Keratinocyte (primary cell): Measurements from ENCODE around the gene MBP. TPM values are rescaled to one million over a fixed set of nuclear protein-coding genes. Genes with fewer than 3 reads are reported as not detected.

Source experiments
- DNase-seq: peaks from one replicate; pipeline ENCODE4 v3.0.0-alpha.2; 2011; ENCODE audit warnings: low read depth, missing footprints, low spot score
- FAIRE-seq: peaks from 2 replicates; lab custom pipeline; 2011; peaks lifted over from hg19 to GRCh38; lab: Jason Lieb, UNC
- H2AFZ ChIP-seq: 2 replicates; pipeline ENCODE4 v1.6.0; 2012; ENCODE audit warnings: low read length, control low read depth, inconsistent platforms; ENCODE audit not compliant: control insufficient read depth
- H3K27ac ChIP-seq: 2 replicates; pipeline ENCODE4 v1.5.1; 2011; ENCODE audit warnings: low read length; ENCODE audit not compliant: control insufficient read depth, insufficient read depth
- H3K27me3 ChIP-seq: 3 replicates; pipeline ENCODE4 v1.6.0; 2011; ENCODE audit warnings: low read length; ENCODE audit not compliant: control insufficient read depth, insufficient read depth; ENCODE audit errors: extremely low read depth
- H3K36me3 ChIP-seq, 2 experiments: 2 replicates in 1 of 2; 3 replicates in 1 of 2; pipeline ENCODE4 v1.5.1; 2011; ENCODE audit warnings: low read length in 2 of 2, mild to moderate bottlenecking in 1 of 2; ENCODE audit not compliant: control insufficient read depth in 2 of 2, insufficient read depth in 2 of 2; ENCODE audit errors: extremely low read depth in 1 of 2
- H3K4me1 ChIP-seq: 3 replicates; pipeline ENCODE4 v1.5.1; 2011; ENCODE audit warnings: low read length; ENCODE audit not compliant: control insufficient read depth, insufficient read depth; ENCODE audit errors: extremely low read depth
- H3K4me2 ChIP-seq: 3 replicates; pipeline ENCODE4 v1.6.0; 2011; ENCODE audit warnings: low read depth, low read length; ENCODE audit not compliant: control insufficient read depth, insufficient read depth; ENCODE audit errors: extremely low read depth
- H3K4me3 ChIP-seq, 3 experiments: fragments of 200-600 bp in 1 of 3; sonication (generic) in 1 of 3; 2 replicates in 2 of 3; 3 replicates in 1 of 3; pipeline ENCODE4 v1.5.1; 2011 to 2016; ENCODE audit warnings: low read length in 3 of 3, mild to moderate bottlenecking in 3 of 3, control low read depth in 2 of 3, inconsistent platforms in 1 of 3, low read depth in 1 of 3, mixed read lengths in 1 of 3, mixed run types in 1 of 3, moderate library complexity in 1 of 3; ENCODE audit not compliant: control insufficient read depth in 2 of 3, insufficient read depth in 2 of 3; ENCODE audit errors: extremely low read depth in 1 of 3
- H3K79me2 ChIP-seq: 2 replicates; pipeline ENCODE4 v1.6.0; 2012; ENCODE audit warnings: low read length; ENCODE audit not compliant: control insufficient read depth, insufficient read depth
- H3K9ac ChIP-seq: 3 replicates; pipeline ENCODE4 v1.6.0; 2011; ENCODE audit warnings: low read length; ENCODE audit not compliant: control insufficient read depth, insufficient read depth; ENCODE audit errors: extremely low read depth
- H3K9me1 ChIP-seq: 3 replicates; pipeline ENCODE4 v1.6.0; 2011; ENCODE audit warnings: low read length; ENCODE audit not compliant: control insufficient read depth, insufficient read depth; ENCODE audit errors: extremely low read depth
- H3K9me3 ChIP-seq: 2 replicates; pipeline ENCODE4 v1.5.1; 2012; ENCODE audit warnings: low read depth, low read length; ENCODE audit not compliant: control insufficient read depth
- H4K20me1 ChIP-seq: 3 replicates; pipeline ENCODE4 v1.6.0; 2011; ENCODE audit warnings: low read length; ENCODE audit not compliant: control insufficient read depth, insufficient read depth; ENCODE audit errors: extremely low read depth
- CTCF ChIP-seq, 3 experiments: IDR thresholded peaks in 1 of 3; conservative IDR thresholded peaks in 1 of 3; optimal IDR thresholded peaks in 1 of 3; 2 replicates in 2 of 3; 3 replicates in 1 of 3; pipeline versions ENCODE3 to v1.5.1; 2011; ENCODE audit warnings: low read length in 3 of 3, mild to moderate bottlenecking in 3 of 3, moderate library complexity in 2 of 3, control low read depth in 1 of 3, inconsistent platforms in 1 of 3; ENCODE audit not compliant: insufficient read depth in 2 of 3; ENCODE audit errors: extremely low read depth in 1 of 3
- EZH2 ChIP-seq: IDR thresholded peaks from one replicate; pipeline ENCODE4 v1.6.1; 2012; ENCODE audit warnings: inconsistent platforms, mild to moderate bottlenecking, low read length, moderate library complexity
- dilution Hi-C: fragments of 300-500 bp; cut with MboI; formaldehyde crosslinking; loops from one replicate; pipeline ENCODE4 v1.7.0; 2020; ENCODE audit warnings: low sequenced_read_pairs; ENCODE audit not compliant: extremely low pct_ligation_motif_present
- polyA plus RNA-seq, 5 experiments: library from polyadenylated mRNA; depleted of rRNA in 3 of 5; stranded (reverse) in 3 of 5; stranded (forward) in 1 of 5; unstranded in 1 of 5; fragments of >200 nt; gene quantifications; 1 replicate in 1 of 5; 2 replicates in 3 of 5; 3 replicates in 1 of 5; pipeline versions ENCODE4 v1.2.1 to v1.2.3, GENCODE V29; 2011 to 2012; ENCODE audit warnings: missing spikeins in 2 of 5, low read depth in 1 of 5, low replicate concordance in 1 of 5

The MBP gene
- polyA plus RNA-seq, 1 donor (not counting 4 experiments of a cell fraction or from before 2014, with no cell fraction given) = 38.7 TPM

- DNase-seq (no peak), FAIRE-seq (no peak)
- H2AFZ ChIP-seq = no peak overlapping the region
- peaks cover 7 to 17% of the 10 kb centered on the region in 2 experiments for H3K36me3 ChIP-seq
- no peak overlapping the region for H3K4me2 ChIP-seq
- H3K9ac ChIP-seq = no peak overlapping the region
- no peaks in the 10 kb centered on the region for H3K27me3 ChIP-seq
- H3K9me3 ChIP-seq = no peaks in the 10 kb centered on the region
- no peak overlapping the region for H3K4me3 ChIP-seq
- no peaks in the 10 kb centered on the region for H3K4me1 ChIP-seq
- H4K20me1 ChIP-seq = no peaks in the 10 kb centered on the region
- H3K9me1 ChIP-seq = no peaks in the 10 kb centered on the region
- dilution Hi-C loops = no loop called here
- no peak overlapping the region for H3K27ac ChIP-seq
- no peak for TF ChIP-seq EZH2
- no peak for TF ChIP-seq CTCF (optimal IDR thresholded peaks at IDR 0.05 in 1 of 3, IDR thresholded peaks at IDR 0.05 in 1 of 3, conservative IDR thresholded peaks at IDR 0.05 in 1 of 3; ENCODE audit: extremely low read depth in 1 of 3, insufficient read depth in 2 of 3, low read length in 3 of 3)
- H3K79me2 ChIP-seq = no peaks in the 10 kb centered on the region
Measured at GRCh38 chr18:76938619-76939018, 194.0 kb downstream of the MBP start.

GRCh38 chr18:76937597-76937996 is 195.0 kb downstream of the MBP start:
- H3K4me1 ChIP-seq = no peaks in the 10 kb centered on the region
- DNase-seq (no peak), FAIRE-seq (no peak)
- H3K9me1 ChIP-seq = no peaks in the 10 kb centered on the region
- H3K27ac ChIP-seq = no peak overlapping the region
- no peak overlapping the region for H2AFZ ChIP-seq
- H3K4me2 ChIP-seq = no peak overlapping the region
- H4K20me1 ChIP-seq = no peaks in the 10 kb centered on the region
- H3K9ac ChIP-seq = no peak overlapping the region
- H3K79me2 ChIP-seq = no peaks in the 10 kb centered on the region
- dilution Hi-C loops = no loop called here
- no peaks in the 10 kb centered on the region for H3K9me3 ChIP-seq
- TF ChIP-seq EZH2 (no peak), CTCF (optimal IDR thresholded peaks at IDR 0.05 in 1 of 3, IDR thresholded peaks at IDR 0.05 in 1 of 3, conservative IDR thresholded peaks at IDR 0.05 in 1 of 3; ENCODE audit: extremely low read depth in 1 of 3, insufficient read depth in 2 of 3, low read length in 3 of 3) (no peak)
- H3K27me3 ChIP-seq = no peaks in the 10 kb centered on the region
- H3K36me3 ChIP-seq = peaks cover 8 to 17% of the 10 kb centered on the region in 2 experiments
- H3K4me3 ChIP-seq = no peak overlapping the region
